ENCODE data around the gene LMF1.

DNA sequence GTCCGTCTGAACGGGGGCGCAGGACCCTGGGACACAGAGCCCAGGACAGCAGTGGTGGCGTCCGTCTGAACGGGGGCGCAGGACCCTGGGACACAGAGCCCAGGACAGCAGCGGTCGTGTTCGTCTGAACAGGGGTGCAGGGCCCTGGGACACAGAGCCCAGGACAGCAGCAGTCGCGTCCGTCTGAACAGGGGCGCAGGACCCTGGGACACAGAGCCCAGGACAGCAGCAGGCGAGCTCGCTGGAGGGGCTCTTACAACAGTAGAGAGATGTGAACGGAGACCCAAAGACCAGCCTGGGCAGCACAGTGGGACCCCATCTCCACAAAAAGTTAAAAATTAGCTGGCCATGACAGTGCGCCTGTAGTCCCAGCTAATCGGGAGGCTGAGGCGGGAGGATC is 40.7 kb downstream of the LMF1 start:
- no peak for TF ChIP-seq YY1 (IDR thresholded peaks at IDR 0.05; ENCODE audit: insufficient read depth, insufficient read length)
- no peak for TF ChIP-seq SUZ12 (IDR thresholded peaks at IDR 0.05; ENCODE audit: extremely low read depth, insufficient read depth, insufficient read length)
